BE2C (cell line): ENCODE measurements around the gene COL5A1.

Experiments
- DNase-seq: peaks from one replicate; pipeline ENCODE4 v3.0.0-alpha.2; 2020
- H3K27me3 ChIP-seq: fragments of 250-450 bp; sonication (Bioruptor Pico); 2 replicates; pipeline ENCODE4 v1.5.1; 2020; ENCODE audit warnings: mild to moderate bottlenecking
- H3K36me3 ChIP-seq: fragments of 250-450 bp; sonication (Bioruptor Pico); 2 replicates; pipeline ENCODE4 v1.5.1; 2020; ENCODE audit warnings: mild to moderate bottlenecking
- H3K4me1 ChIP-seq: fragments of 250-450 bp; sonication (Bioruptor Pico); 2 replicates; pipeline ENCODE4 v1.5.1; 2020
- H3K4me3 ChIP-seq: 2 replicates; pipeline ENCODE4 v1.5.1; 2011; ENCODE audit warnings: low read depth, low read length
- H3K9me3 ChIP-seq: fragments of 250-450 bp; sonication (Bioruptor Pico); 2 replicates; pipeline ENCODE4 v1.5.1; 2020
- CTCF ChIP-seq: IDR thresholded peaks from 2 replicates; pipeline ENCODE4 v1.5.1; 2012; ENCODE audit warnings: mild to moderate bottlenecking, low read depth, low read length

COL5A1 gene

GRCh38 chr9:134792627-134793026 is 151.0 kb downstream of the COL5A1 start:
- H3K4me3 ChIP-seq = no peak overlapping the region
- H3K9me3 ChIP-seq = no peaks in the 10 kb centered on the region
- DNase-seq = no peak
- no peak for TF ChIP-seq CTCF
- H3K27me3 ChIP-seq = no peaks in the 10 kb centered on the region
- no peaks in the 10 kb centered on the region; the same call in 1 of the 2 replicates for H3K4me1 ChIP-seq
- H3K36me3 ChIP-seq = no peaks in the 10 kb centered on the region

GRCh38 chr9:134793288-134794188 is 151.9 kb downstream of the COL5A1 start:
- Histone ChIP-seq H3K27me3 (no peaks in the 10 kb centered on the region), H3K4me1 (no peaks in the 10 kb centered on the region; the same call in 1 of the 2 replicates), H3K9me3 (no peaks in the 10 kb centered on the region), H3K4me3 (no peak overlapping the region), H3K36me3 (no peaks in the 10 kb centered on the region)
- no peak for DNase-seq
- TF ChIP-seq CTCF = no peak

- H3K4me1 ChIP-seq = no peaks in the 10 kb centered on the region; the same call in 1 of the 2 replicates
- H3K9me3 ChIP-seq = no peaks in the 10 kb centered on the region
- TF ChIP-seq CTCF = no peak
- DNase-seq = no peak
- no peaks in the 10 kb centered on the region for H3K27me3 ChIP-seq
- no peaks in the 10 kb centered on the region for H3K36me3 ChIP-seq
- no peak overlapping the region for H3K4me3 ChIP-seq
Measured at GRCh38 chr9:134794663-134795370, 153.2 kb downstream of the COL5A1 start.

GRCh38 chr9:134795446-134795845 is 153.8 kb downstream of the COL5A1 start:
- H3K27me3 ChIP-seq = no peaks in the 10 kb centered on the region
- DNase-seq = no peak
- H3K9me3 ChIP-seq = no peaks in the 10 kb centered on the region
- no peak overlapping the region for H3K4me3 ChIP-seq
- no peaks in the 10 kb centered on the region for H3K36me3 ChIP-seq
- TF ChIP-seq CTCF = no peak
- no peaks in the 10 kb centered on the region; the same call in 1 of the 2 replicates for H3K4me1 ChIP-seq

- TF ChIP-seq CTCF = no peak
- Histone ChIP-seq H3K4me1 (peaks cover 6% of the 10 kb centered on the region), H3K9me3 (no peaks in the 10 kb centered on the region), H3K4me3 (no peak overlapping the region), H3K36me3 (no peaks in the 10 kb centered on the region), H3K27me3 (no peaks in the 10 kb centered on the region)
- DNase-seq = no peak
Measured at GRCh38 chr9:134796882-134797281, 155.3 kb downstream of the COL5A1 start.
